H1 (cell line): ENCODE measurements around the gene TWIST2. TPM values are rescaled to one million over a fixed set of nuclear protein-coding genes. Genes with fewer than 3 reads are reported as not detected.

Experiments
- BRCA1 ChIP-seq: IDR thresholded peaks from 2 replicates; pipeline ENCODE4 v1.6.1; 2012; ENCODE audit warnings: low read depth, low read length, improper control_type of control experiment
- EP300 ChIP-seq, 2 experiments: IDR thresholded peaks; 1 replicate in 1 of 2; 2 replicates in 1 of 2; pipeline ENCODE4 v1.6.1; 2011 to 2012; ENCODE audit warnings: low read depth in 2 of 2, low read length in 2 of 2, mild to moderate bottlenecking in 2 of 2, borderline replicate concordance in 1 of 2, inconsistent platforms in 1 of 2, moderate library complexity in 1 of 2
- POU5F1 ChIP-seq: IDR thresholded peaks from 2 replicates; pipeline ENCODE4 v1.6.1; 2011; ENCODE audit warnings: low read depth, mild to moderate bottlenecking, low read length, moderate library complexity
- polyA plus RNA-seq, 7 experiments: library from polyadenylated mRNA; depleted of rRNA in 3 of 7; stranded (reverse) in 5 of 7; unstranded in 2 of 7; fragments of >200 nt in 5 of 7; fragments of 200-250 nt in 2 of 7; gene quantifications; 1 replicate in 5 of 7; 2 replicates in 1 of 7; 4 replicates in 1 of 7; pipeline versions ENCODE4 v1.2.1 to v1.2.3, GENCODE V29; 2011 to 2013; ENCODE audit warnings: missing spikeins in 2 of 7, mixed read lengths in 2 of 7
- total RNA-seq: library from RNA; stranded (reverse); fragmentation: NEBNext Ultra II Directional; extraction: Animal tissue kit (Norgen Biotek cat#: 25700); gene quantifications from 2 replicates; pipeline ENCODE4 v1.2.1, GENCODE V29; 2021

TWIST2 gene
- total and polyA plus RNA-seq, 2 of the 8 experiments (the other 6 are each of a cell fraction or from before 2014, with no cell fraction given) = 2.6 to 4.3 TPM

GRCh38 chr2:238855891-238856580, 8.2 kb downstream of the TWIST2 start (continued):
- TF ChIP-seq EP300 (IDR thresholded peaks at IDR 0.05; ENCODE audit: borderline replicate concordance in 1 of 2, low read depth in 2 of 2, low read length in 2 of 2) = no peak
- TF ChIP-seq POU5F1 = no peak
- TF ChIP-seq BRCA1 = no peak
